Tibial artery (tissue), 4 donors: ENCODE data around the gene MDM1.

Experiments used
- DNase-seq, 2 donors: peaks; one replicate each; pipeline ENCODE4 v3.0.0-alpha.2; 2019
- H3K27ac ChIP-seq, 2 donors: fragments of 200-600 bp; sonication (generic) in 1 of 2; 1 replicate in 1 of 2; 2 replicates in 1 of 2; pipeline ENCODE4 v1.5.1; 2018 to 2019; ENCODE audit warnings: mild to moderate bottlenecking in 1 of 2
- H3K27me3 ChIP-seq, 2 donors: fragments of 200-600 bp; sonication (generic) in 1 of 2; one replicate each; pipeline versions ENCODE4 v1.5.1 to v1.6.0; 2016 to 2019
- H3K36me3 ChIP-seq, 3 donors: fragments of 200-600 bp; sonication (generic) in 2 of 3; one replicate each; pipeline ENCODE4 v1.5.1; 2016 to 2019; ENCODE audit warnings: mild to moderate bottlenecking in 2 of 3
- H3K4me1 ChIP-seq, 4 donors: fragments of 200-600 bp; sonication (generic) in 2 of 4; 1 replicate in 3 of 4; 2 replicates in 1 of 4; pipeline ENCODE4 v1.5.1; 2016 to 2019
- H3K4me3 ChIP-seq, 2 donors: fragments of 200-600 bp; sonication (generic) in 1 of 2; 1 replicate in 1 of 2; 2 replicates in 1 of 2; pipeline ENCODE4 v1.5.1; 2018 to 2019; ENCODE audit warnings: mild to moderate bottlenecking in 2 of 2
- H3K9me3 ChIP-seq, 3 donors: fragments of 200-600 bp; sonication (generic) in 1 of 3; one replicate each; pipeline ENCODE4 v1.5.1; 2016 to 2019
- intact Hi-C: fragments of 100-400 bp; cut with DNase I; formaldehyde crosslinking; loops from one replicate; pipeline ENCODE4 v1.15.0; 2023; ENCODE audit warnings: low total_unique reads
- TF ChIP-seq, protein P1 (sequence below), 2 experiments: fragments of 200-600 bp in 1 of 2; fragments of 450-650 bp in 1 of 2; IDR thresholded peaks; one replicate each; pipeline ENCODE4 v1.5.1; 2017 to 2019; ENCODE audit warnings: antibody characterized with exemption in 2 of 2, mild to moderate bottlenecking in 1 of 2, moderate library complexity in 1 of 2

Gene MDM1

DNA sequence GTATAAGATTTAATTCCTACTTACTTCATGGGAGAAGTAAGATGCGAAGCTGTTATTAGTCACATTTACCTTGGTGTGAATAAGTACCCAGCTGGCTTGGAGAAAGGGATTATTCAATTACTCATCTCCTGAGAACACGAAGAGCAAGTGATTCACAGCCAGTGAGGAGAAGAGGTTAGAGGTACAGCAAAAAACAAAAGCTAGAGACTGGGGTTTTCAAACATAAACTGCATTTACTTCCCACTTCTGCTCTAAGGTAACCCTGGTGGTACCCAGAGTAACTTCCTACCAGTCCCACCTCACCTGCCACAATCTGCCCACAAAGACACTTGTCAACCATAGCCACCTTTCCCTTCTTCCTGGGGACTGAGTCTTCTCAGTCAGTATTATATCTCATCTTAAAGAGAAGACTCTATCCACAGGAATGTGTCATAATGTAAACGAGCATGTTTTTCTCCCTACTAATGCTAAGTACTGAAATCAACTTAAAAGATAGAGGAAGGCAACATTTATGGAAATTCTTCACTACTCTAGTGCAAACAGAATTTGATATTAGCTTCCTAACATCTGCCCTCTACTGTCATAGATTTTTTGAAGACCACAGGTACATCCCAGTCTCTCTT, 72.7 kb downstream of the MDM1 start:
- Histone ChIP-seq H3K27me3 (no peaks in the 10 kb centered on the region), H3K36me3 (no peaks in the 10 kb centered on the region), H3K4me1 (no peaks in the 10 kb centered on the region), H3K9me3 (no peaks in the 10 kb centered on the region), H3K27ac (no peak overlapping the region), H3K4me3 (no peak overlapping the region)
- DNase-seq, result no peak
- TF ChIP-seq, protein P1, sequence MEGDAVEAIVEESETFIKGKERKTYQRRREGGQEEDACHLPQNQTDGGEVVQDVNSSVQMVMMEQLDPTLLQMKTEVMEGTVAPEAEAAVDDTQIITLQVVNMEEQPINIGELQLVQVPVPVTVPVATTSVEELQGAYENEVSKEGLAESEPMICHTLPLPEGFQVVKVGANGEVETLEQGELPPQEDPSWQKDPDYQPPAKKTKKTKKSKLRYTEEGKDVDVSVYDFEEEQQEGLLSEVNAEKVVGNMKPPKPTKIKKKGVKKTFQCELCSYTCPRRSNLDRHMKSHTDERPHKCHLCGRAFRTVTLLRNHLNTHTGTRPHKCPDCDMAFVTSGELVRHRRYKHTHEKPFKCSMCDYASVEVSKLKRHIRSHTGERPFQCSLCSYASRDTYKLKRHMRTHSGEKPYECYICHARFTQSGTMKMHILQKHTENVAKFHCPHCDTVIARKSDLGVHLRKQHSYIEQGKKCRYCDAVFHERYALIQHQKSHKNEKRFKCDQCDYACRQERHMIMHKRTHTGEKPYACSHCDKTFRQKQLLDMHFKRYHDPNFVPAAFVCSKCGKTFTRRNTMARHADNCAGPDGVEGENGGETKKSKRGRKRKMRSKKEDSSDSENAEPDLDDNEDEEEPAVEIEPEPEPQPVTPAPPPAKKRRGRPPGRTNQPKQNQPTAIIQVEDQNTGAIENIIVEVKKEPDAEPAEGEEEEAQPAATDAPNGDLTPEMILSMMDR (IDR thresholded peaks at IDR 0.05), result no peak
- intact Hi-C loops, result no loop called here

DNA sequence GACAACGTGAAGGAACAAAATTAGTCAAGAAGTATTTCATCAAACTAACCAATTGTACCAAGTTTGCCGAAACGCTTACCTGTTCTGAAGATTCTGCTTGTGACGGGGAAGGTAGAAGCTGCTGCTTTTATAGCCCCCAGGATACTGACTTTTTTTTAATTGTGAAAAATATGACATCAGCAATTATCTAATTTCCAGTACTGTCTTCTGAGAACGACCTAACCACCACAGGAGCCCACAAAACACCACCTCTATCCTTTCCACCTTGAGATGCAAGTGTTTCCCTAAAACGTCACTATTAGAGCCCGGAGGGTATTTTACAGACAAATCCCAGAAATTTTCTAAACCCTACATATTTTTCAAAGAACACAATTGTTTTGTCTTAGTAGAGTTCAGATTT, 78.7 kb downstream of the MDM1 start, which contains the start of gene IL22:
IL22 (minus strand) TSS at position 101 of the 400 bp plus-strand sequence. CDS start 156 bp downstream, outside the sequence.
- DNase-seq, result no peak
- Histone ChIP-seq H3K27ac (no peak within 1 kb of the TSS), H3K36me3 (no peaks in the 10 kb centered on the region), H3K4me3 (no peak within 1 kb of the TSS), H3K27me3 (no peaks in the 10 kb centered on the region), H3K9me3 (no peaks in the 10 kb centered on the region), H3K4me1 (no peaks in the 10 kb centered on the region)
- intact Hi-C loops, result no loop called here
- TF ChIP-seq, protein P1 (IDR thresholded peaks at IDR 0.05), result no peak

DNA sequence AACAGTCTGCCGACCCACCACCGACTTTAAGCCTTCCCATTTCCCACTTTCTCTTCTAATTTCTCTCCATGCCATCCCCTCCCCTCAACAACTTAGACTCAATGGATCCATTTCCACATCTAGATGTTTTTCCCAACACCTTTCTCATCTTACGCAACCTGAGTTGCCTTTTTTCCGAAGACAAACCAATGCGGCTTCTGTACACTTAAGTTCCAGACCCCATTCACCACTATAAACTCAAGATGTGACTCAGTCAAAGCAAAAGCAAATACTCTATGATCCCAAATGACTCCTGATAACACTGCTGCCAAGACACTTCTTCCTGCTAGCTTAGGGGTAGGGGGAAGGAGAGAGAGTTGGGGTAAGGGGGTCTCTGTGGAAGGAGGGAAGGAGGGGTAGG, 80.1 kb downstream of the MDM1 start:
- TF ChIP-seq, protein P1 (IDR thresholded peaks at IDR 0.05), result no peak
- intact Hi-C loops, result no loop called here
- Histone ChIP-seq H3K4me1 (no peaks in the 10 kb centered on the region), H3K27me3 (no peaks in the 10 kb centered on the region), H3K27ac (no peak overlapping the region), H3K9me3 (no peaks in the 10 kb centered on the region), H3K4me3 (no peak overlapping the region), H3K36me3 (no peaks in the 10 kb centered on the region)
- no peak for DNase-seq

DNA sequence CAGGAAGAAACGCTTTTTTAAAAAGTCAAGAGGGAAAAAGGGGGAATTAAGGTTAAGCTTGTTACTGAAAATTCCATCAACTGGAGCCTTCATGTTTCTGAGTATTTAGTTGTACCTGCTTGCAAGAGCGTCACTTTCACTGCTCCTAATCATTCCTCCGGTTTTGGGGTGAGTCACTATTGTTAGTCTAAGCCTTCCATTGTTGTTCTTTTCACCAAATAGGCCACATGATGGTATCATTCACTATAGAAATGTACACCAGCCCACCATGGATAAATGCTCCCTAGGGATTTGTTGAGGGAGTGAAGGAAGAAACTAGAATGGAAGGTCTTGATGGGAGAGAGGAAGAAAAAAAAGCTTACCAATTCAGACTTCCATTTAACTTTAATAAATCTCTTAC, 81.7 kb downstream of the MDM1 start:
- DNase-seq, result no peak
- Histone ChIP-seq H3K27me3 (no peaks in the 10 kb centered on the region), H3K27ac (no peak overlapping the region), H3K36me3 (no peaks in the 10 kb centered on the region), H3K4me1 (peaks cover 0 to 4% (median 2%) of the 10 kb centered on the region in 4 donors), H3K9me3 (no peaks in the 10 kb centered on the region), H3K4me3 (no peak overlapping the region)
- intact Hi-C loops, result no loop called here
- TF ChIP-seq, protein P1 (IDR thresholded peaks at IDR 0.05), result no peak

DNA sequence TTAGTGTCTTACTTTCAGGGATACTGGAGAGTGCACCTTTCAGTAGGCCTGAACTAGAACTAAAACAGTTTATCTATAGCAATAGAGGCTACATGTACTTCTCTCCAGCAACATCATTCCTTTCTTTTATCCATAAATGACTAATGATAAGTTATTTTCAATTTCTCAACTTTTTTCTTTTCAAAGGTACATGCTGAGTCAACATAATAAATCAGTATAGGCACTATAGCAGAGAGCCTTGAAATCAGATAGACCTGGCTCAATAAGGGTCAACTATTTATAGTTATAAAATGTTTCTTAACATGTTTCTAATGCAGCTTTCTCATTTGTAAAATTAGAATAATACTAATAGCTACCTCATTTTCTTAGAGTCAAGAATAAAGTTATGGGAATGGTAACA, 84.4 kb downstream of the MDM1 start:
- no peak for DNase-seq
- Histone ChIP-seq H3K4me3 (no peak overlapping the region), H3K4me1 (peaks cover 0 to 10% (median 4%) of the 10 kb centered on the region in 4 donors), H3K36me3 (no peaks in the 10 kb centered on the region), H3K27me3 (no peaks in the 10 kb centered on the region), H3K27ac (no peak overlapping the region), H3K9me3 (no peaks in the 10 kb centered on the region)
- TF ChIP-seq, protein P1 (IDR thresholded peaks at IDR 0.05), result no peak
- intact Hi-C loops, result no loop called here

DNA sequence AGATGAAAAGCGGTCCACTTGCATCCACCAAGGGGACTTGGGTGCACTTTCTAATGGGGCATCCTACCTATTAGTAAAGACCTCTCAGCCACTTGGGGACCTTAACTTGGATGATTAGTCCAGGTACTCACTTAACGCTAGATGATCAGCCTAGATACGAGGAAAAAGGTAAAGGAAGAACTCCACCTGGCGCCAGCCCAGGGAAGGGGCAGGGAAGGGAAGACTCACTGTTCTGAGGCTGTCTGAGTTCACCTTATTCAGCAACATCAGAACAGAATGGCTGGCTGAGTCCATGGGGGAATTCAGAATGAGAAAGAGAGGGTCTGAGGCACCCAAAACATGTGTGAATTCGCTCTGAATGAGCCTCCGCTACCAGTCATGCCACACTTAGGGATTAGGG, 85.8 kb downstream of the MDM1 start:
- no peak overlapping the region for H3K27ac ChIP-seq
- H3K36me3 ChIP-seq, result no peaks in the 10 kb centered on the region
- H3K27me3 ChIP-seq, result no peaks in the 10 kb centered on the region
- peaks cover 0 to 10% (median 4%) of the 10 kb centered on the region in 4 donors for H3K4me1 ChIP-seq
- no peak overlapping the region for H3K4me3 ChIP-seq
- DNase-seq, result no peak
- intact Hi-C loops, result no loop called here
- TF ChIP-seq, protein P1 (IDR thresholded peaks at IDR 0.05), result no peak
- no peaks in the 10 kb centered on the region for H3K9me3 ChIP-seq
